MM.1S (cell line): ENCODE results near the gene DNAAF3.

Source experiments
- DNase-seq: peaks from one replicate; pipeline ENCODE4 v3.0.0-alpha.2; 2015
- H2AFZ ChIP-seq: fragments of 300-600 bp; sonication (generic); 2 replicates; pipeline ENCODE4 v1.6.0; 2016; ENCODE audit warnings: antibody characterized with exemption, low read length
- H3F3A ChIP-seq: fragments of 300-600 bp; sonication (generic); 2 replicates; pipeline ENCODE4 v1.6.1; 2016; ENCODE audit warnings: mild to moderate bottlenecking, antibody characterized with exemption, low read length, moderate library complexity, mixed read lengths; ENCODE audit not compliant: insufficient read depth
- H3K27ac ChIP-seq: fragments of 300-600 bp; sonication (generic); 2 replicates; pipeline ENCODE4 v1.5.1; 2016; ENCODE audit warnings: mild to moderate bottlenecking, low read length
- H3K27me3 ChIP-seq: fragments of 300-600 bp; sonication (generic); replicated peaks from 2 replicates; pipeline ENCODE4 v1.6.0; 2016; ENCODE audit warnings: low read length; ENCODE audit not compliant: insufficient read depth
- H3K36me3 ChIP-seq: fragments of 300-600 bp; sonication (generic); replicated peaks from 2 replicates; pipeline ENCODE4 v1.6.1; 2016; ENCODE audit warnings: mild to moderate bottlenecking, low read length, mixed read lengths; ENCODE audit not compliant: insufficient read depth
- H3K4me1 ChIP-seq: fragments of 300-600 bp; sonication (generic); 2 replicates; pipeline ENCODE4 v1.6.1; 2016; ENCODE audit warnings: low read length, mixed read lengths
- H3K4me2 ChIP-seq: fragments of 300-600 bp; sonication (generic); 2 replicates; pipeline ENCODE4 v1.6.0; 2016; ENCODE audit warnings: low read depth, low read length
- H3K4me3 ChIP-seq: fragments of 300-600 bp; sonication (generic); 2 replicates; pipeline ENCODE4 v1.5.1; 2016; ENCODE audit warnings: low read length, mixed read lengths
- H3K79me2 ChIP-seq: fragments of 300-600 bp; sonication (generic); 2 replicates; pipeline ENCODE4 v1.6.1; 2016; ENCODE audit warnings: mixed run types, low read length, mixed read lengths
- H3K9ac ChIP-seq: fragments of 300-600 bp; sonication (generic); 2 replicates; pipeline ENCODE4 v1.6.1; 2016; ENCODE audit warnings: low read length, mixed read lengths
- H3K9me2 ChIP-seq: fragments of 300-600 bp; sonication (generic); replicated peaks from 2 replicates; pipeline ENCODE4 v1.6.1; 2016; ENCODE audit warnings: mild to moderate bottlenecking, low read length, mixed read lengths; ENCODE audit not compliant: insufficient read depth
- H3K9me3 ChIP-seq: fragments of 300-600 bp; sonication (generic); replicated peaks from 2 replicates; pipeline ENCODE4 v1.6.1; 2016; ENCODE audit warnings: mild to moderate bottlenecking, low read length, mixed read lengths; ENCODE audit not compliant: insufficient read depth
- H4K20me1 ChIP-seq: fragments of 300-600 bp; sonication (generic); 2 replicates; pipeline ENCODE4 v1.6.1; 2016; ENCODE audit warnings: mild to moderate bottlenecking, low read length, moderate library complexity, mixed read lengths; ENCODE audit not compliant: insufficient read depth
- CTCF ChIP-seq: fragments of 300-600 bp; sonication (generic); IDR thresholded peaks from 2 replicates; pipeline ENCODE4 v1.5.1; 2016; ENCODE audit warnings: antibody characterized with exemption, low read length, mixed read lengths
- EZH2 ChIP-seq: fragments of 300-600 bp; sonication (generic); optimal IDR thresholded peaks from 2 replicates; pipeline ENCODE3; 2017; ENCODE audit warnings: low read depth, mild to moderate bottlenecking, antibody characterized with exemption, low read length, mixed read lengths
- EZH2phosphoT487 ChIP-seq: fragments of 300-600 bp; sonication (generic); IDR thresholded peaks from 2 replicates; pipeline ENCODE4 v1.6.1; 2018; ENCODE audit warnings: antibody characterized with exemption, low read length

Gene DNAAF3

DNA sequence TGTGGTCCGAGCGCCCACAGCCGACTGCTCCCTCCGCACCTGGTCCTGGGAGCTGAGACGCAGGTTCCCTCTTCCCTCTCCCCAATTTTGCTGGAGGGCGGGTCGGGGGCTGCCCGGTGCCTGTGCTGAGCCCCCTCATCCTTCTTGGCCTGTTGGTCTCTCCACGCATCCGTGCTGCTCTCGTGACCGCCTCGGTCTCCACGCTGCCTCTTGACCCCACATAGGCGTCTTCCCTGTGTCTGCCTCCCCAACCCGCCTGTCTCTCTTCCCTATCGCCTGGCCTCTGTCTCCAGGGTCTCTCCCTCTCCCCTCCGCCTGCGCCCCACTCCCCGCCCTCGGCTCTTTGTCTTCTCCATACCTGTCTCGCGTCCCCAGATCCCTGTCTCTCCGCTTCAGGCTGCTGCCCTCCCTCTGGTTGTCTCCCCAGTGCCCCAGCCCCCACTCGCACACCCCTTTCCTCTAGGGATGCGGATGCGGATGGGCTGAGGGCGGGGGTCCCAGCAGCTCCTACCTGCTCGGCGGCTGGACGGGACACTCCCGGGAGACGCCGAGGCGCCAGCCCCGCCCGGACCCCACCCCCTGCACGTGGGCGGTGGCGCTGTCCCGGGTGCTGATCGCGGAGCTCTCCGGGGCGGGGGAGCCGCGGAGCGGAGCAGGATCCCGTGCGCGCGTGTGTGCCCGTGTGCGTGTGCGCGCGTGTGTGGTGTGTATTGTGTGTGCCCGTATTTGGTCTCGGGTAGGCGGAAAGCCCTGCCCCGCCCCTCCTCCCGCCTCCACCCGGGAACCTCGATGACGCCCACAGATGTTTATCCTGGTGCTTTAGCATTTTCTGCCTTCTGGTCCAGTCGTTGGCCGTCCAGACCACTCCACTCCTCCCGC lies 13.4 kb upstream of the DNAAF3 start, which contains the start of gene SYT5:
Gene SYT5 (minus strand): TSS at position 684 of the 879 bp plus-strand sequence. CDS start 1,248 bp downstream, outside the sequence.
- TF ChIP-seq EZH2, result no peak
- H3K4me3 ChIP-seq, result peak within 1 kb of the TSS; percentile 37
- H2AFZ ChIP-seq, result no peak within 1 kb of the TSS
- no peaks in the 10 kb centered on the region for H3K9me2 ChIP-seq
- no peaks in the 10 kb centered on the region for H3K36me3 ChIP-seq
- H3K27me3 ChIP-seq, result peaks cover 96% of the 10 kb centered on the region
- no peak within 1 kb of the TSS for H3K27ac ChIP-seq
- H3K9me3 ChIP-seq, result no peaks in the 10 kb centered on the region
- no peak within 1 kb of the TSS for H3K9ac ChIP-seq
- no peaks in the 10 kb centered on the region for H3F3A ChIP-seq
- H3K79me2 ChIP-seq, result no peaks in the 10 kb centered on the region
- peaks cover 8% of the 10 kb centered on the region; the same call in 1 of the 2 replicates for H3K4me1 ChIP-seq
- no peaks in the 10 kb centered on the region for H4K20me1 ChIP-seq
- DNase-seq, result peak; percentile 30
- H3K4me2 ChIP-seq, result peak within 1 kb of the TSS; percentile 67

DNA sequence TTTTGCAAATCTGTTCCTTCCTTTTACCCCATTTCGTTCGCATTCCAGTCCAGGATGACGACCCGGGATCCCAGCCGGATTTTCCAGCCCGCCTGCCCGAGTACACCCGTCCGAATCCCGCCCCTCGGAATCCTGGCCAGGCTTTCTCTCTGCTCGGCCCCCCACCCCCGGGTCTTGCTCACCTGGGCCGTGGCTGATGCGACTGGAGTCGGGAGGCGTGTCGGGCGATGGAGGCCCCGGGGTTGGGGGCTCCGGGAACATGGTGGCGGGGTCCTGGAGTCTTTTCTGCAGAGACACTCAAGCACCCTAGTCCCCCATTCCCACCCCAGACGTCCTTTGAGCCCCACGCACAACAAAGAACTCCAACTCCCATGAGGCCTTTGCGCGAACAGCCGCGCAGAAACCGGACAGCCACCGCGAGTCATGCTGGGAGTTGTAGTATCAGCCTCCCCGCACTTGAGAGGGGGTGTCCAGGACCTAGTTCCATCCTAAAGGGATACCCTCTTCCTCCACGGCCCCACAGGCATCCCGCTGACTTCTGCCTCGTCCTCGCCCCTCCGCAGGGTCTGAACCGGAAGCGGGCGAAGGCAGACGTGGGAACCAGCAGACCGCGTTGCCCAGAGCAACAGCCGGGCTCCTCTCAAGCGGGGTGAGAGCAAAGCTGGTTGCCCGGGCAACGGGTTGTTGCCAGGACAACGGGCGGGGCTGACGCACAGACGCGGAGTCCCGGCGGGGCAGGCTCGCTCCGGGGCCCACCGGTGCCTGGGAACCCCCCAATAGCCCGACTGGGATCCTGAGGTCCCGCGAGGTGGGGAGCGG lies 12.6 kb upstream of the DNAAF3 start:
- H3K4me2 ChIP-seq, result peak overlapping the region; percentile 67
- H3K27ac ChIP-seq, result no peak overlapping the region
- H4K20me1 ChIP-seq, result no peaks in the 10 kb centered on the region
- TF ChIP-seq EZH2, result no peak
- TF ChIP-seq EZH2phosphoT487, result no peak
- TF ChIP-seq CTCF, result no peak
- H2AFZ ChIP-seq, result no peak overlapping the region
- DNase-seq, result peak; percentile 75
- no peak overlapping the region for H3K9ac ChIP-seq
- H3K79me2 ChIP-seq, result no peaks in the 10 kb centered on the region
- peak overlapping the region; percentile 37 for H3K4me3 ChIP-seq
- H3K9me2 ChIP-seq, result no peaks in the 10 kb centered on the region
- no peaks in the 10 kb centered on the region for H3F3A ChIP-seq
- H3K9me3 ChIP-seq, result no peaks in the 10 kb centered on the region
- peaks cover 8% of the 10 kb centered on the region; the same call in 1 of the 2 replicates for H3K4me1 ChIP-seq
- peaks cover 98% of the 10 kb centered on the region for H3K27me3 ChIP-seq
- no peaks in the 10 kb centered on the region for H3K36me3 ChIP-seq

GRCh38 chr19:55176076-55176475 lies 9.7 kb upstream of the DNAAF3 start:
- Histone ChIP-seq H3K9ac (no peak overlapping the region), H3K9me3 (no peaks in the 10 kb centered on the region), H3K36me3 (no peaks in the 10 kb centered on the region), H3K9me2 (no peaks in the 10 kb centered on the region), H3K27me3 (peaks cover 99% of the 10 kb centered on the region), H3F3A (no peaks in the 10 kb centered on the region), H4K20me1 (no peaks in the 10 kb centered on the region), H3K4me3 (no peak overlapping the region), H3K79me2 (no peaks in the 10 kb centered on the region), H3K4me2 (no peak overlapping the region), H2AFZ (no peak overlapping the region), H3K4me1 (peaks cover 8% of the 10 kb centered on the region; the same call in 1 of the 2 replicates), H3K27ac (no peak overlapping the region)
- TF ChIP-seq CTCF, result no peak
- TF ChIP-seq EZH2phosphoT487, result no peak
- no peak for TF ChIP-seq EZH2
- no peak for DNase-seq
